ENCODE results near the gene INPP5A.

The INPP5A gene

GRCh38 chr10:132523561-132524442 is 13.8 kb upstream of the INPP5A start:
- TF ChIP-seq SPI1 (IDR thresholded peaks at IDR 0.05; ENCODE audit: low read depth, low read length) (no peak), POU2F2 (IDR thresholded peaks at IDR 0.05; ENCODE audit: low read depth, low read length) (no peak), POLR2A (IDR thresholded peaks at IDR 0.05; ENCODE audit: low read depth, low read length) (no peak), TAF1 (IDR thresholded peaks at IDR 0.05; ENCODE audit: low read depth, low read length) (no peak), POLR2AphosphoS5 (IDR thresholded peaks at IDR 0.05; ENCODE audit: low read depth, low read length) (no peak), PAX5 (IDR thresholded peaks at IDR 0.05; ENCODE audit: insufficient read depth, low read length, severe bottlenecking) (no peak)
- no peak for FAIRE-seq
- no peak for DNase-seq (ENCODE audit: insufficient read length, low spot score)

GRCh38 chr10:132524443-132525285 is 12.9 kb upstream of the INPP5A start:
- DNase-seq (ENCODE audit: insufficient read length, low spot score): no peak
- FAIRE-seq: no peak
- TF ChIP-seq TAF1 (IDR thresholded peaks at IDR 0.05; ENCODE audit: low read depth, low read length) (no peak), POLR2A (IDR thresholded peaks at IDR 0.05; ENCODE audit: low read depth, low read length) (no peak), PAX5 (IDR thresholded peaks at IDR 0.05; ENCODE audit: insufficient read depth, low read length, severe bottlenecking) (no peak), POU2F2 (IDR thresholded peaks at IDR 0.05; ENCODE audit: low read depth, low read length) (no peak), SPI1 (IDR thresholded peaks at IDR 0.05; ENCODE audit: low read depth, low read length) (no peak), POLR2AphosphoS5 (IDR thresholded peaks at IDR 0.05; ENCODE audit: low read depth, low read length) (no peak)

- TF ChIP-seq SPI1 (IDR thresholded peaks at IDR 0.05; ENCODE audit: low read depth, low read length): no peak
- no peak for TF ChIP-seq PAX5 (IDR thresholded peaks at IDR 0.05; ENCODE audit: insufficient read depth, low read length, severe bottlenecking)
- TF ChIP-seq TAF1 (IDR thresholded peaks at IDR 0.05; ENCODE audit: low read depth, low read length): no peak
- no peak for TF ChIP-seq POLR2AphosphoS5 (IDR thresholded peaks at IDR 0.05; ENCODE audit: low read depth, low read length)
- TF ChIP-seq POU2F2 (IDR thresholded peaks at IDR 0.05; ENCODE audit: low read depth, low read length): no peak
- TF ChIP-seq POLR2A (IDR thresholded peaks at IDR 0.05; ENCODE audit: low read depth, low read length): no peak
- no peak for FAIRE-seq
Observed at GRCh38 chr10:132526676-132527075, 10.9 kb upstream of the INPP5A start.

GRCh38 chr10:132527339-132528063 is 10.1 kb upstream of the INPP5A start:
- DNase-seq (ENCODE audit: insufficient read length, low spot score) (no peak), FAIRE-seq (no peak)
- TF ChIP-seq POLR2AphosphoS5 (IDR thresholded peaks at IDR 0.05; ENCODE audit: low read depth, low read length): no peak
- no peak for TF ChIP-seq POLR2A (IDR thresholded peaks at IDR 0.05; ENCODE audit: low read depth, low read length)
- no peak for TF ChIP-seq SPI1 (IDR thresholded peaks at IDR 0.05; ENCODE audit: low read depth, low read length)
- no peak for TF ChIP-seq TAF1 (IDR thresholded peaks at IDR 0.05; ENCODE audit: low read depth, low read length)
- no peak for TF ChIP-seq POU2F2 (IDR thresholded peaks at IDR 0.05; ENCODE audit: low read depth, low read length)
- no peak for TF ChIP-seq PAX5 (IDR thresholded peaks at IDR 0.05; ENCODE audit: insufficient read depth, low read length, severe bottlenecking)

More at GRCh38 chr10:132526676-132527075, 10.9 kb upstream of the INPP5A start:
- DNase-seq (ENCODE audit: insufficient read length, low spot score): no peak

GRCh38 chr10:132528064-132528691 is 9.4 kb upstream of the INPP5A start:
- TF ChIP-seq POLR2A (IDR thresholded peaks at IDR 0.05; ENCODE audit: low read depth, low read length) (no peak), TAF1 (IDR thresholded peaks at IDR 0.05; ENCODE audit: low read depth, low read length) (no peak), SPI1 (IDR thresholded peaks at IDR 0.05; ENCODE audit: low read depth, low read length) (no peak), PAX5 (IDR thresholded peaks at IDR 0.05; ENCODE audit: insufficient read depth, low read length, severe bottlenecking) (no peak), POU2F2 (IDR thresholded peaks at IDR 0.05; ENCODE audit: low read depth, low read length) (no peak), POLR2AphosphoS5 (IDR thresholded peaks at IDR 0.05; ENCODE audit: low read depth, low read length) (no peak)
- DNase-seq (ENCODE audit: insufficient read length, low spot score) (no peak), FAIRE-seq (no peak)

GRCh38 chr10:132532179-132532578 is 5.4 kb upstream of the INPP5A start:
- no peak for FAIRE-seq
- TF ChIP-seq POLR2AphosphoS5 (IDR thresholded peaks at IDR 0.05; ENCODE audit: low read depth, low read length): no peak
- TF ChIP-seq TAF1 (IDR thresholded peaks at IDR 0.05; ENCODE audit: low read depth, low read length): no peak

GRCh38 chr10:132532749-132533560 is 4.6 kb upstream of the INPP5A start:
- FAIRE-seq: no peak
- TF ChIP-seq POLR2A (IDR thresholded peaks at IDR 0.05; ENCODE audit: low read depth, low read length): no peak
- TF ChIP-seq POLR2AphosphoS5 (IDR thresholded peaks at IDR 0.05; ENCODE audit: low read depth, low read length): no peak

More at GRCh38 chr10:132532179-132532578, 5.4 kb upstream of the INPP5A start:
- DNase-seq (ENCODE audit: insufficient read length, low spot score): no peak

GRCh38 chr10:132533571-132534260 is 3.9 kb upstream of the INPP5A start:
- TF ChIP-seq POLR2A (IDR thresholded peaks at IDR 0.05; ENCODE audit: low read depth, low read length) (no peak), POU2F2 (IDR thresholded peaks at IDR 0.05; ENCODE audit: low read depth, low read length) (no peak), SPI1 (IDR thresholded peaks at IDR 0.05; ENCODE audit: low read depth, low read length) (no peak), TAF1 (IDR thresholded peaks at IDR 0.05; ENCODE audit: low read depth, low read length) (no peak), PAX5 (IDR thresholded peaks at IDR 0.05; ENCODE audit: insufficient read depth, low read length, severe bottlenecking) (no peak), POLR2AphosphoS5 (IDR thresholded peaks at IDR 0.05; ENCODE audit: low read depth, low read length) (no peak)
- FAIRE-seq: no peak
- DNase-seq (ENCODE audit: insufficient read length, low spot score): no peak

More at GRCh38 chr10:132532749-132533560, 4.6 kb upstream of the INPP5A start:
- DNase-seq (ENCODE audit: insufficient read length, low spot score): no peak
